HG03025 (cell line): ENCODE results near the gene DOK3.
A peak's percentile ranks its signal among the peaks of the same experiment; 100 is the strongest.
"Not testable (repeated sequence)": the region's sequence is repeated elsewhere in the genome, so short reads cannot be mapped to it uniquely, and the experiment has no call there.

ENCODE experiments used
- ATAC-seq: cut with Tn5 transposase; IDR thresholded peaks from one replicate; pipeline ENCODE4 v1.9.1; 2021; ENCODE audit warnings: mild to moderate bottlenecking, moderate library complexity; ENCODE audit not compliant: unreplicated experiment, low FRiP score

Gene DOK3

GRCh38 chr5:177489119-177489716 lies 20.4 kb downstream of the DOK3 start:
- ATAC-seq, result no peak

- no peak for ATAC-seq
These were observed 21.7 kb downstream of the DOK3 start for GRCh38 chr5:177487975-177488374.

- no peak for ATAC-seq
These were observed 22.5 kb downstream of the DOK3 start for GRCh38 chr5:177487144-177487543.

- ATAC-seq, result no peak
These were observed 23.4 kb downstream of the DOK3 start for GRCh38 chr5:177486256-177486655.

GRCh38 chr5:177485753-177486152 lies 23.9 kb downstream of the DOK3 start:
- not testable (repeated sequence) for ATAC-seq

- no peak for ATAC-seq
These were observed 24.6 kb downstream of the DOK3 start for GRCh38 chr5:177484902-177485549.

GRCh38 chr5:177483994-177484901 lies 25.4 kb downstream of the DOK3 start:
- ATAC-seq, result no peak

- no peak for ATAC-seq
These were observed 26.6 kb downstream of the DOK3 start for GRCh38 chr5:177483042-177483441.

GRCh38 chr5:177482359-177482795 lies 27.2 kb downstream of the DOK3 start:
- no peak for ATAC-seq

GRCh38 chr5:177479774-177480173 lies 29.9 kb downstream of the DOK3 start:
- no peak for ATAC-seq

GRCh38 chr5:177478711-177479646 lies 30.6 kb downstream of the DOK3 start:
- ATAC-seq, result no peak

- no peak for ATAC-seq
These were observed 31.7 kb downstream of the DOK3 start for GRCh38 chr5:177477701-177478477.

GRCh38 chr5:177476531-177477233 lies 32.9 kb downstream of the DOK3 start:
- no peak for ATAC-seq

- ATAC-seq, result no peak
These were observed 33.8 kb downstream of the DOK3 start for GRCh38 chr5:177475563-177476427.

- ATAC-seq, result no peak
These were observed 34.6 kb downstream of the DOK3 start for GRCh38 chr5:177474846-177475562.

- ATAC-seq, result no peak
These were observed 35.6 kb downstream of the DOK3 start for GRCh38 chr5:177474002-177474476.

GRCh38 chr5:177473443-177474001 lies 36.1 kb downstream of the DOK3 start, which contains the start of gene DBN1:
TSS of gene DBN1 (minus strand) at chr5:177473634. CDS start at chr5:177473521, 113 bp downstream.
- peak; percentile 34 for ATAC-seq
